Activated T-cell treated with anti-CD3 and anti-CD28 coated beads, Interleukin-2, amount 50 U/mL, for 24 hours (primary cell): ENCODE measurements around the gene USP31.
A peak's percentile ranks its signal among the peaks of the same experiment; 100 is the strongest.

ENCODE experiments used
- DNase-seq: peaks from one replicate; pipeline ENCODE4 v3.0.0-alpha.2; 2020
- H3K27ac Mint-ChIP-seq: 2 replicates; pipeline ENCODE4 v1.8.0; 2020; ENCODE audit warnings: mild to moderate bottlenecking, mixed read lengths
- H3K27me3 Mint-ChIP-seq: 2 replicates; pipeline ENCODE4 v1.8.0; 2020; ENCODE audit warnings: mixed read lengths
- H3K36me3 Mint-ChIP-seq: 2 replicates; pipeline ENCODE4 v1.8.0; 2020; ENCODE audit warnings: low read depth, mixed read lengths
- H3K4me1 Mint-ChIP-seq: 2 replicates; pipeline ENCODE4 v1.8.0; 2020; ENCODE audit warnings: low read depth, mixed read lengths
- H3K4me3 Mint-ChIP-seq: 2 replicates; pipeline ENCODE4 v1.8.0; 2020; ENCODE audit warnings: mild to moderate bottlenecking, moderate library complexity, mixed read lengths
- H3K9me3 Mint-ChIP-seq: 2 replicates; pipeline ENCODE4 v1.8.0; 2020; ENCODE audit warnings: mixed read lengths

USP31 gene

DNA sequence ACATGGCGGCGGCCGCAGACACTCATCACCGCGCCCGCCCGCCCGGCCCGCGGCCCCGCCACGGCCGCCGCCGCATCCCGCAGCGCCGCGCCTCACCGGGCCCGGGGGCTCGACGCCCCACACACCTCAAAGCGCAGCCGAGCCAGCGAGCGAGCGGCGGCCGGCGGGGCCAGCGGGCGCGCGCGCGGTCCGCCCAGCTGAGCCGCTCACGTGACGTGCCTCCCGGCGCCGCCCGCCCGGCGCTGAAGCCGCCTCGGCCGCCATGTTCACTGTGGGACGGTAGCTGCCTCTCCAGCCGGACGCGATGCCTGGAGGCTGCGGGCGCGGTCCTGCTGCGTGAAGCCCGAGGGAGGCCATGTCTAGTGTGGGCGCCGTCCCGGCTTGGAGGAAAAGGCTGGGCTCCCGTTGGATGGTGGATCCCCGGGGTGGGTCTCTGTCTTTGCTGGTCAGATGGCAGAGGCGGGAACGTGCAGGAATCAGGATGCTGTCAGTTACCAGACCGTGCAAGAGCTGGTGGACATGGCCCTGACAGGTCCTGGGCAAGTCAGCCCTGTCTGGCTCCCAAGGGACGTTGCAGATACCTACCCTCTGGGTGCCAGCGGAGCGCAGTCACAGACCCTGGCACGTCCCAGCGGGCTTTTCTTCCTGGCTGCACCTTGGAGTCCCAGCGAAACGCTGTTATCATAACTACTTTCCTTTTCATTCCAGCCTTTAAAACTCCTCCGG, at the start of gene USP31:
Gene USP31 (minus strand): TSS at position 186 of the 726 bp plus-strand sequence. CDS start 182 bp downstream, at position 4.
- H3K36me3 Mint-ChIP-seq = peaks cover 15% of the 10 kb centered on the region
- peak within 1 kb of the TSS; percentile 88 for H3K4me3 Mint-ChIP-seq
- peak; percentile 92 for DNase-seq
- H3K4me1 Mint-ChIP-seq = peaks cover 33% of the 10 kb centered on the region
- H3K27me3 Mint-ChIP-seq = peaks cover 5% of the 10 kb centered on the region
- peak within 1 kb of the TSS; percentile 91 for H3K27ac Mint-ChIP-seq
- H3K9me3 Mint-ChIP-seq = no peaks in the 10 kb centered on the region

GRCh38 chr16:23196539-23196938, 47.3 kb upstream of the USP31 start:
- H3K9me3 Mint-ChIP-seq = no peaks in the 10 kb centered on the region
- H3K4me3 Mint-ChIP-seq = no peak overlapping the region
- H3K36me3 Mint-ChIP-seq = no peaks in the 10 kb centered on the region
- H3K27ac Mint-ChIP-seq = no peak overlapping the region
- DNase-seq = no peak
- H3K27me3 Mint-ChIP-seq = peaks cover 34% of the 10 kb centered on the region
- H3K4me1 Mint-ChIP-seq = no peaks in the 10 kb centered on the region

DNA sequence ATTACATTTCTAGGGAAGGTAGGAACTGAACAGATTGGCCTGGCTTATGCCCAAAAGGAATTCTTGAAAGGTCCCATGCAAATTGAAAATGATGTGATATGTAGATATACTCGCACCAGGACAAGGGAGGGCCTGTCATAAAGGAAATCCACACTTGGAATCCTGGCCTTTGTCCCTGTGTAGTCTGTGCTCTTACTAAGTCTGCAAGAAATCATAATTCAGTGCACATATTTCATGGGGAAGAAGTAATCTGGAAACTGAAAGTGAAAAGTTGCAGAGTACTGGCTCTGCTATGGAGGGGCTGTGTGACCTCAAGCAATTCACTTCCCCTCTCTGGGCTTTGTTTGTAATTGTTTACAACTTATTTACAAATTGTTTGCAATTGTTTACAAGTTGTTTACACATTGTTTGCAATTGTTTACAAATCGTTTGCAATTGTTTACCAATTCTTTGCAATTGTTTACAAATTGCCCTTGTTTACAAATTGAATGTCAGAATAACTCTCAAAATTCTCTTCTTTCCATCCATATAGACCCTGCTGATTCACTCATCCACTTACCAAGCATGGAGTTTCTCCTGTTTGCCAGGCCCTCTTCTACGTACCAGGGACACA, 46.2 kb upstream of the USP31 start:
- Mint-ChIP-seq H3K27me3 (peaks cover 28% of the 10 kb centered on the region), H3K9me3 (no peaks in the 10 kb centered on the region), H3K36me3 (no peaks in the 10 kb centered on the region), H3K4me3 (no peak overlapping the region), H3K27ac (no peak overlapping the region), H3K4me1 (no peaks in the 10 kb centered on the region)
- DNase-seq = no peak

- DNase-seq = no peak
- no peak overlapping the region for H3K27ac Mint-ChIP-seq
- H3K4me1 Mint-ChIP-seq = no peaks in the 10 kb centered on the region
- peaks cover 24% of the 10 kb centered on the region for H3K27me3 Mint-ChIP-seq
- no peaks in the 10 kb centered on the region for H3K9me3 Mint-ChIP-seq
- no peak overlapping the region for H3K4me3 Mint-ChIP-seq
- H3K36me3 Mint-ChIP-seq = no peaks in the 10 kb centered on the region
Measured at GRCh38 chr16:23194497-23195221, 45.4 kb upstream of the USP31 start.

DNA sequence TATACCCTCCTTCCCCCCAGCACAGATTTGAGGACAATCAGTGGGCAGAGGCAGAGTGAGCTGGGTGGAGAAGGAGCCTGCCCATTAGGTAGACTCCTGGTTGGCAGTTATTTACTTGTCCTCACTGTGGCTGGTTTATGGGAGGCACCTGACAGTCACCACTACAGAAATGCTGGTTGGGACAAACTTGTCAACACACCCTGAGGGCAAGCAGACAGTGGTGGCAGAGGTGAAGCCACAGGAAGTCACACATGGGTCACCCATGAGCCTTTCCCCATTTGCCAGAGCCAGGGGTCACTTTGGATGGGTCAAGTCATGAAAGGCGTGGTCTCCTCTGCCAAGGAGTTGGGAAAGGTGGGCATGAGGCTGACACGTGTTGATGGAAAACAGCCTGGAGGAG, 39.7 kb upstream of the USP31 start:
- Mint-ChIP-seq H3K27me3 (peaks cover 42% of the 10 kb centered on the region), H3K27ac (no peak overlapping the region), H3K4me3 (no peak overlapping the region), H3K36me3 (no peaks in the 10 kb centered on the region), H3K9me3 (no peaks in the 10 kb centered on the region), H3K4me1 (no peaks in the 10 kb centered on the region)
- DNase-seq = no peak

DNA sequence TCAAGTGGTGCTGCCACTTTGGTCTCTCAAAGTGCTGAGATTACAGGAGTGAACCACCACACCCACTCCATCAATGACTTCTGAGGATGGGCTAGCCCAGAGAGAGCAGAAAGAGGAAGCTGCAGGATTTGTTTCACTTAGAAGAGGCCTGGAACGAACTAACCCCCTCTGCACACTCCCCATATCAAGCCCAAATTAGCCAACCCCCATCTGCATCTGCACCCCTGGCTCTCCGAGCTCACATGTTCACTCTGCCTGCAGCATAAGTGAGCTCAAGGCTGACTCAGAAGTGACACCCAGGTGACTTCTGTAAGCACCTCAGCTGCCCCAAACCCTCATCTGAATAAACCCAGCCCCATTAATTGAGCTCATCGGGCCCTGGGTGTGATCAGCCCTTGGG, 38.1 kb upstream of the USP31 start:
- H3K4me3 Mint-ChIP-seq = no peak overlapping the region
- H3K4me1 Mint-ChIP-seq = no peaks in the 10 kb centered on the region
- no peaks in the 10 kb centered on the region for H3K36me3 Mint-ChIP-seq
- H3K27ac Mint-ChIP-seq = no peak overlapping the region
- no peak for DNase-seq
- no peaks in the 10 kb centered on the region for H3K9me3 Mint-ChIP-seq
- peaks cover 53% of the 10 kb centered on the region for H3K27me3 Mint-ChIP-seq

DNA sequence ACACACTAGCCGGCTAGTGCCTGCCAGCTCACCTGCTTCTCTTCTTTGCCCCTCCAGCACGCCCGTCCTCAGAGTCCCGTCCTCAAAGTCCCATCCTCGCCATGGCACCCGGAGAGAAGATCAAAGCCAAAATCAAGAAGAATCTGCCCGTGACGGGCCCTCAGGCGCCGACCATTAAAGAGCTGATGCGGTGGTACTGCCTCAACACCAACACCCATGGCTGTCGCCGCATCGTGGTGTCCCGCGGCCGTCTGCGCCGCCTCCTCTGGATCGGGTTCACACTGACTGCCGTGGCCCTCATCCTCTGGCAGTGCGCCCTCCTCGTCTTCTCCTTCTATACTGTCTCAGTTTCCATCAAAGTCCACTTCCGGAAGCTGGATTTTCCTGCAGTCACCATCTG, 36.9 kb upstream of the USP31 start:
- Mint-ChIP-seq H3K27ac (no peak overlapping the region), H3K4me3 (no peak overlapping the region), H3K36me3 (no peaks in the 10 kb centered on the region), H3K9me3 (no peaks in the 10 kb centered on the region), H3K4me1 (peaks cover 7% of the 10 kb centered on the region), H3K27me3 (peaks cover 64% of the 10 kb centered on the region)
- DNase-seq = no peak

- Mint-ChIP-seq H3K4me1 (peaks cover 7% of the 10 kb centered on the region), H3K9me3 (no peaks in the 10 kb centered on the region), H3K4me3 (no peak overlapping the region), H3K27ac (no peak overlapping the region), H3K36me3 (no peaks in the 10 kb centered on the region), H3K27me3 (peaks cover 66% of the 10 kb centered on the region)
- DNase-seq = no peak
Measured at GRCh38 chr16:23185656-23186055, 36.4 kb upstream of the USP31 start.

GRCh38 chr16:23183543-23183862, 34.3 kb upstream of the USP31 start:
- H3K4me1 Mint-ChIP-seq = peaks cover 7% of the 10 kb centered on the region
- H3K9me3 Mint-ChIP-seq = no peaks in the 10 kb centered on the region
- H3K36me3 Mint-ChIP-seq = no peaks in the 10 kb centered on the region
- H3K27ac Mint-ChIP-seq = no peak overlapping the region
- DNase-seq = no peak
- H3K4me3 Mint-ChIP-seq = no peak overlapping the region
- H3K27me3 Mint-ChIP-seq = peaks cover 78% of the 10 kb centered on the region

GRCh38 chr16:23182679-23183542, 33.7 kb upstream of the USP31 start, which contains the start of gene SCNN1G:
SCNN1G (plus strand) TSS chr16:23182745; CDS start chr16:23186272, 3,527 bp downstream.
- Mint-ChIP-seq H3K27ac (no peak within 1 kb of the TSS), H3K9me3 (no peaks in the 10 kb centered on the region), H3K4me1 (peaks cover 7% of the 10 kb centered on the region), H3K27me3 (peaks cover 83% of the 10 kb centered on the region), H3K36me3 (no peaks in the 10 kb centered on the region), H3K4me3 (peak within 1 kb of the TSS; percentile 27)
- no peak for DNase-seq

DNA sequence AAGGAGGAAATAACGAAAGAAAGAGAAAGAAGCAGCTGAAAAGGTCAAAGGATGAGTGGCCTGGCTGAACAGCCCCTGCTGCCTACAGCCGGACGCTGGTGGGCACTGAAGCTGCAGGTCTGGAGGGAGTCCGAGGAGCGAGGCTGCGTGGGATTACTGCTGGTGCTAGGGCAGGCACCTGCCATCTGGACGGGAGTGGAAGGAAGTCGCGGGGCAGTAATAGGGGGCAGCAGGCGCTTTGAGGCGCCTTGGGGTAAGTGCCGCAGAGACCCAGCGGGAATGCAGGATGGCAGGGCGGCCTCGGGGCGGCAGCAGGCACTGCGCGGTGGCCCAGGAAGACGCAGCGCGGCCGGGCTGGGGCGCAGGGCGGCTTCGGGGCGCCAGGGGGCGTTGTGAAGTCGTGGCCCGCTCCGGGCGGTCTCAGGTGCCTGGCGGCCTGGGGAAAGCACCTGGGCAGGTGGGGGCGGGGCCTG, 33.0 kb upstream of the USP31 start:
- no peak overlapping the region for H3K27ac Mint-ChIP-seq
- DNase-seq = peak; percentile 81
- H3K36me3 Mint-ChIP-seq = no peaks in the 10 kb centered on the region
- H3K4me3 Mint-ChIP-seq = peak overlapping the region; percentile 27
- H3K27me3 Mint-ChIP-seq = peaks cover 84% of the 10 kb centered on the region
- peaks cover 7% of the 10 kb centered on the region for H3K4me1 Mint-ChIP-seq
- no peaks in the 10 kb centered on the region for H3K9me3 Mint-ChIP-seq

DNA sequence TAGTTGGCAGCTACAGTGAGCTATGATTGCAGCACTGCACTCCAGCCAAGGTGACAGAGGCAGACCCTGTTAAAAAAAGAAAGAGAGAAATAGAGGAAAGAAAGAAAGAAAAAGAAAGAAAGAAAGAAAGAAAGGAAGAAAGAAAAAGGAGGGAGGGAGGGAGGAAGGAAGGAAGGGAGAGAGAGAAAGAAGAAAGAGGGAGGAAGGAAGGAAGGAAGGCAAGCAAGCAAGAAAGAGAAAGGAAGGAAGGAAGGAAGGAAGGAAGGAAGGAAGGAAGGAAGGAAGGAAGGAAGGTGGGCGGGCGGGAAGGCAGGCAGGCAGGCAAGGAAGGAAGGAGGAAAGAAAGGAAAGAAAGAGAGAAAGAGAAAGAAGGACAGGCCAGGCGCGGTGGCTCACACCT, 32.3 kb upstream of the USP31 start:
- Mint-ChIP-seq H3K4me3 (no peak overlapping the region), H3K9me3 (no peaks in the 10 kb centered on the region), H3K27me3 (peaks cover 85% of the 10 kb centered on the region), H3K36me3 (no peaks in the 10 kb centered on the region), H3K4me1 (peaks cover 7% of the 10 kb centered on the region), H3K27ac (no peak overlapping the region)
- DNase-seq = no peak

GRCh38 chr16:23175651-23176050, 26.4 kb upstream of the USP31 start:
- H3K27me3 Mint-ChIP-seq = peaks cover 82% of the 10 kb centered on the region
- DNase-seq = no peak
- no peaks in the 10 kb centered on the region for H3K9me3 Mint-ChIP-seq
- no peak overlapping the region for H3K27ac Mint-ChIP-seq
- H3K4me3 Mint-ChIP-seq = no peak overlapping the region
- no peaks in the 10 kb centered on the region for H3K4me1 Mint-ChIP-seq
- H3K36me3 Mint-ChIP-seq = no peaks in the 10 kb centered on the region

- Mint-ChIP-seq H3K9me3 (no peaks in the 10 kb centered on the region), H3K27ac (no peak overlapping the region), H3K4me3 (no peak overlapping the region), H3K4me1 (no peaks in the 10 kb centered on the region), H3K36me3 (no peaks in the 10 kb centered on the region), H3K27me3 (peaks cover 82% of the 10 kb centered on the region)
- no peak for DNase-seq
Measured at GRCh38 chr16:23174622-23175021, 25.4 kb upstream of the USP31 start.
